Stimulated activated CD8-positive, alpha-beta memory T cell treated with anti-CD3 and anti-CD28 coated beads, Interleukin-15, amount 100 ng/mL, for 1 hour (primary cell): ENCODE results near the gene MFSD11.
"Not testable (repeated sequence)": the region's sequence is repeated elsewhere in the genome, so short reads cannot be mapped to it uniquely, and the experiment has no call there.

ENCODE experiments used
- DNase-seq: peaks from one replicate; pipeline ENCODE4 v3.0.0-alpha.2; 2020; ENCODE audit warnings: low read depth

MFSD11 gene

DNA sequence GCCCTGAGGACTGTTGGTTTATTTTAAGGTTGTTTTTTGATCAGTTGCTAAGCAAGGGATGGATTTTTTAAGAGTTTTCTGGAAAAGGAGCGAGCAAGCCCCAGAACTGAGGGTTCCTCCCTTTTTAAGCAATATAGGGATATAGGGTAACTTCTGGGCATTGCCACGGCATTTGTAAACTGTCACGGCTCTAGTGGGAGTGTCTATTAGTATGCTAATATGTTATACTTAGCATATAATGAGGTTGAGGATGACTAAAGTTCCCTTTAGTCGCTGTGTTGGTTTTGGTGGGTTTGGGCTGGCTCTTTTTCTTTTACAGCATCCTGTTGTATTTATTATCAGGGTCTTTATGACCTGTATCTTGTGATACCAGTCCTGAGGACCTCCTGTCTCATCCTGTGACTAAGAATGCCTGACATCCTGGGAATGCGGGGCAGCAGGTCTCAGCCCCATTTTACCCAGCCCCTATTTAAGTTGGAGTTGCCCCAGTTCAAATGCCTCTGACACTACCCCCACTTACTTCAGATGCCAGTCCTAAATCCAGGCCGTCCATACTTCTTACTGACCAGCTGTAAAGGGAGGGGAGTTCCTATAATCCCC, 59.4 kb downstream of the MFSD11 start:
- no peak for DNase-seq

- DNase-seq, result no peak
Observed at GRCh38 chr17:76801706-76802105, 63.8 kb downstream of the MFSD11 start.

DNA sequence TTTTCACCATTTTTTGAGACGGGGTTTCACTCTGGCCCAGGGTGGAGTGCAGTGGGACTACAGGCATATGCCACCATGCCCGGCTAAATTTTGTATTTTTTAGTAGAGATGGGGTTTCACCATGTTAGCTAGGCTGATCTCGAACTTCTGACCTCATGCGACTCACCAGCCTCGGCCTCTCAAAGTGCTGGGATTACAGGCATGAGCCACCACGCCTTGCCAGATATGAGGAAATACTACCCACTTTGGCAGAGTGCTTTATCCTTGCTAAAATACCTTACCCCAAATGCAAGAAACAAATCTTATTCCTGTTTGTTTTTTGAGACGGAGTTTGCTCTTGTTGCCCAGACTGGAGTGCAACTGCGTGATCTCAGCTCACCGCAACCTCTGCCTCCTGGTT, 67.4 kb downstream of the MFSD11 start:
- DNase-seq, result no peak

GRCh38 chr17:76806151-76806550, 68.2 kb downstream of the MFSD11 start:
- DNase-seq, result not testable (repeated sequence)

- DNase-seq, result not testable (repeated sequence)
Observed at GRCh38 chr17:76806767-76807166, 68.8 kb downstream of the MFSD11 start.

GRCh38 chr17:76808326-76808725, 70.4 kb downstream of the MFSD11 start:
- DNase-seq, result no peak

- DNase-seq, result no peak
Observed at GRCh38 chr17:76810956-76811355, 73.0 kb downstream of the MFSD11 start.

- DNase-seq, result no peak
Observed at GRCh38 chr17:76811834-76812233, 73.9 kb downstream of the MFSD11 start.

GRCh38 chr17:76812263-76812662, 74.3 kb downstream of the MFSD11 start:
- no peak for DNase-seq

- DNase-seq, result no peak
Observed at GRCh38 chr17:76812968-76813367, 75.0 kb downstream of the MFSD11 start.

- not testable (repeated sequence) for DNase-seq
Observed at GRCh38 chr17:76815907-76816589, 78.1 kb downstream of the MFSD11 start.

DNA sequence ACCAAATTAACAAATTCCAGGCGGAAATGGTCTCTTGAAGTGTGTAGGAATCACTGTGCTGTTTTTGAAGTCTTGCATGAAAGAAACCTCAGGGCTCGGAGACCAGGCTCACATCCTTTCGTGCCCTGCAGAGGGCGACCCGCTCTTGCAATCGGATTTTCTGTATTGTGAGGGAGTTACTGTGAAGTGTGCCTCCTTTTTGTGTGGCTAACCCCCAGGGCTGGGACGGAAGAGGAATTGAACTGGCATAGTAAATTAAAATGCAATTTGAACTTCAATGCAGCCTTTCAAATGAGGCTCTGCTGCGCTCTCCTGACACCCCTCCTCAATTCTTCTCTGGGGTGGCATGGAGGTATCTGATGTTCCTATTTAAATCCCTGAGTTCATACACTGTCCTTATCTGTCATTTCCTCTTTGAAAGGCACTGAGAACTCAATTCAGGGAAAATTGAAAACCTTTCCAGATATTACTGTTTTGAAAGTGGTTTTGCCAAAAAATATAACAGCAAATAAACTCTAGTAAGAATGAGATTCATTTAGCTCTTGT, 78.7 kb downstream of the MFSD11 start:
- peak; percentile 24 for DNase-seq

DNA sequence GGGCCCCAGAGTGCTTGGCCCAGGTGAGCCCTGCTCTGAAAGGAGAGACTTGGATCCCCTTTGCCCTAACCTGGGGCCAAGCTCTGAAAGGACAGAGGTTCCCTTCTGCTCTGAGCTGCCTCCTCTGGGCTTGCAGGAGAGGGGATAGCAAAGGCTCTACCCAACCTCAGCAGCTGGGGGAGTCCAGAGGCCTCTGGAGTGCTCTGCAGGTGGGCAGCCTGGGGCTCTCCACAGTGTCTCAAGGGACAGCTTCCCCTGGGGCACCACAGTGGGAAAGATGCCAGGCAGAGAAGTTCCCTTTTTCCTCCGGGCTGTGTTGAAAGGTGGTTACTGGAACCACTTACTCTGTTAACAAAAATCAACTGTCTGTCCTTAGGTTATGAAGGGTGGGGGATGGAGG, 82.1 kb downstream of the MFSD11 start:
- DNase-seq, result no peak

DNA sequence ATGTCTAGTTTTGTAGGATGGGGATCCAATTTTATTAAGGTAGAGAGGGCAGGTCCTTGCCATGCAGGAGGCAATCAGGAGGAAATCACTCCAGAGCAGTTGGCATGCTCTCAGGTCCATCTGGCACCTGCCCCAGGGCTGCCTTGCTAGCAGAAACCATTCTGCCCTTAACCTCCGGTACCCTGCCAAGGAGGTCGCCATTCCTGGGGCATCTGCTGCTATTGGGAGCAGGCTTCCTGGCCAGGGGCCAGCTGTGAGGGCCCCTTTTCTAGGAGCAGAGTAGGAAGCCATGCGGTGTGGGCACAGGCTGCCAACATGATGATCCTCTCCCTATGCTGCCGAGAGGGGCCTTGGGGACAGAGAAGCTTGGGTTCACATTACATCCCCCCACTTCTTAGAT, 82.6 kb downstream of the MFSD11 start:
- no peak for DNase-seq

- DNase-seq, result no peak
Observed at GRCh38 chr17:76822184-76822778, 84.4 kb downstream of the MFSD11 start.

GRCh38 chr17:76824093-76824492, 86.2 kb downstream of the MFSD11 start:
- no peak for DNase-seq

GRCh38 chr17:76826330-76827068, 88.6 kb downstream of the MFSD11 start:
- DNase-seq, result no peak

DNA sequence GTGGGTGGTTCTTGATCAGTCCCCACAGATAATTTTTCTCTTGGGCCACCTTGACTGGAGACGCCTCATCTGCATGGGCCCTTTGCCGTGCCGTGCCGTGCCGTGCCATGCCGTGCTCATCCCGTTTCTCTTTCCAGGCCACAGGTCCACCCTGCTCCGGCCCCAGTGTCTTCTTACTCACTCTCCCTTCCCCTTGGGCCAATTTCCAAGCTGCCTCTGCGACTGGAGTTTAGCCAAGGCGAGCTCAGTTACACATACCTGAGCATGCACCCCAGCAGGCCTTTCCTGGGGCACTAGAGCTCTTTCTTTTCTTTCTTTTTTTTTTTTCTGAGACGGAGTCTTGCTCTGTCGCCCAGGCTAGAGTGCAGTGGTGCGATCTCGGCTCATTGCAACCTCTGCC, 89.8 kb downstream of the MFSD11 start:
- no peak for DNase-seq
